Type B pancreatic cell (in vitro differentiated cells): ENCODE results near the gene CACTIN. TPM values are rescaled to one million over a fixed set of nuclear protein-coding genes. Genes with fewer than 3 reads are reported as not detected.

Experiments
- DNase-seq: peaks from one replicate; pipeline ENCODE4 v3.0.0; 2021; ENCODE audit warnings: mixed read lengths; ENCODE audit not compliant: unreplicated experiment; ENCODE audit errors: extremely low spot score
- H3K27ac Mint-ChIP-seq: 2 replicates; pipeline ENCODE4 v1.8.0; 2021; ENCODE audit warnings: mild to moderate bottlenecking, mixed read lengths
- H3K27me3 Mint-ChIP-seq: 2 replicates; pipeline ENCODE4 v1.8.0; 2021; ENCODE audit warnings: mixed read lengths
- H3K36me3 Mint-ChIP-seq: 2 replicates; pipeline ENCODE4 v1.8.0; 2021; ENCODE audit warnings: mixed read lengths
- H3K4me1 Mint-ChIP-seq: one replicate; pipeline ENCODE4 v1.8.0; 2021; ENCODE audit warnings: mixed read lengths; ENCODE audit not compliant: unreplicated experiment
- H3K4me3 Mint-ChIP-seq: 2 replicates; pipeline ENCODE4 v1.8.0; 2021; ENCODE audit warnings: mild to moderate bottlenecking, mixed read lengths
- H3K9me3 Mint-ChIP-seq: 2 replicates; pipeline ENCODE4 v1.8.0; 2021; ENCODE audit warnings: mixed read lengths
- total RNA-seq: library from RNA; stranded (reverse); gene quantifications from 2 replicates; pipeline ENCODE4 v1.2.1, GENCODE V29; 2021; ENCODE audit warnings: low replicate concordance
- TF ChIP-seq, protein P1 (sequence below): fragments of 200-600 bp; sonication (generic); conservative IDR thresholded peaks from 2 replicates; pipeline ENCODE4 v1.5.0; 2021; ENCODE audit warnings: antibody characterized with exemption, mild to moderate bottlenecking

The CACTIN gene
- total RNA-seq, 1 donor from 2014 or later = 32.4 TPM

GRCh38 chr19:3644351-3645066 lies 17.9 kb upstream of the CACTIN start:
- no peak overlapping the region for H3K4me3 Mint-ChIP-seq
- no peaks in the 10 kb centered on the region for H3K9me3 Mint-ChIP-seq
- H3K27ac Mint-ChIP-seq = no peak overlapping the region
- no peaks in the 10 kb centered on the region for H3K27me3 Mint-ChIP-seq
- TF ChIP-seq, protein P1, sequence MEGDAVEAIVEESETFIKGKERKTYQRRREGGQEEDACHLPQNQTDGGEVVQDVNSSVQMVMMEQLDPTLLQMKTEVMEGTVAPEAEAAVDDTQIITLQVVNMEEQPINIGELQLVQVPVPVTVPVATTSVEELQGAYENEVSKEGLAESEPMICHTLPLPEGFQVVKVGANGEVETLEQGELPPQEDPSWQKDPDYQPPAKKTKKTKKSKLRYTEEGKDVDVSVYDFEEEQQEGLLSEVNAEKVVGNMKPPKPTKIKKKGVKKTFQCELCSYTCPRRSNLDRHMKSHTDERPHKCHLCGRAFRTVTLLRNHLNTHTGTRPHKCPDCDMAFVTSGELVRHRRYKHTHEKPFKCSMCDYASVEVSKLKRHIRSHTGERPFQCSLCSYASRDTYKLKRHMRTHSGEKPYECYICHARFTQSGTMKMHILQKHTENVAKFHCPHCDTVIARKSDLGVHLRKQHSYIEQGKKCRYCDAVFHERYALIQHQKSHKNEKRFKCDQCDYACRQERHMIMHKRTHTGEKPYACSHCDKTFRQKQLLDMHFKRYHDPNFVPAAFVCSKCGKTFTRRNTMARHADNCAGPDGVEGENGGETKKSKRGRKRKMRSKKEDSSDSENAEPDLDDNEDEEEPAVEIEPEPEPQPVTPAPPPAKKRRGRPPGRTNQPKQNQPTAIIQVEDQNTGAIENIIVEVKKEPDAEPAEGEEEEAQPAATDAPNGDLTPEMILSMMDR = no peak
- no peaks in the 10 kb centered on the region for H3K36me3 Mint-ChIP-seq
- H3K4me1 Mint-ChIP-seq = no peaks in the 10 kb centered on the region
- no peak for DNase-seq

GRCh38 chr19:3643674-3644313 lies 17.2 kb upstream of the CACTIN start:
- DNase-seq = no peak
- H3K4me3 Mint-ChIP-seq = no peak overlapping the region
- H3K9me3 Mint-ChIP-seq = no peaks in the 10 kb centered on the region
- H3K36me3 Mint-ChIP-seq = no peaks in the 10 kb centered on the region
- H3K4me1 Mint-ChIP-seq = no peaks in the 10 kb centered on the region
- H3K27ac Mint-ChIP-seq = no peak overlapping the region
- H3K27me3 Mint-ChIP-seq = no peaks in the 10 kb centered on the region
- TF ChIP-seq, protein P1 = no peak

- Mint-ChIP-seq H3K27me3 (no peaks in the 10 kb centered on the region), H3K4me3 (no peak overlapping the region), H3K36me3 (no peaks in the 10 kb centered on the region), H3K27ac (no peak overlapping the region), H3K4me1 (no peaks in the 10 kb centered on the region), H3K9me3 (no peaks in the 10 kb centered on the region)
- no peak for DNase-seq
- TF ChIP-seq, protein P1 = no peak
Observed at GRCh38 chr19:3642987-3643673, 16.5 kb upstream of the CACTIN start.

DNA sequence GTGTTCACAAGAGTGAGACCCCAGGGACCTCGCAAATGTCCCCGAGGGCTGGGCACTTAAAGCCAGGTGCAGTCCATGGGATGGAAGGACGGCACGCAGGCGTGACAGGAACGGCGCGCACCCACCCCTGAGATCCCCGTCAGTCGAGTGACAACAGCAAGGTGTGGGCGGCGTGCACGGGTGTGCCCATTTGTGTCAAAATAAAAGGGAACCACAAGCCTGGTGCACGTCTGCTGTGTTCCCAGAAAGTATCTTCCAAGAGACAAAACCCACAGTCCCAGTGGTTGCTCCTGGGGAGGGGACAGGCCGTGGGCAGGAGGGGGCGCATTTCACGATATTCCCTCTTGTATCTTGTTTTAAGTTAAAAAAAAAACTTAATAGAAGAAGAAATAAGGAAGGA lies 15.7 kb upstream of the CACTIN start:
- DNase-seq = no peak
- Mint-ChIP-seq H3K9me3 (no peaks in the 10 kb centered on the region), H3K4me1 (no peaks in the 10 kb centered on the region), H3K27me3 (no peaks in the 10 kb centered on the region), H3K36me3 (no peaks in the 10 kb centered on the region), H3K4me3 (no peak overlapping the region), H3K27ac (no peak overlapping the region)
- TF ChIP-seq, protein P1 = no peak

GRCh38 chr19:3641515-3642269 lies 15.1 kb upstream of the CACTIN start:
- H3K4me1 Mint-ChIP-seq = no peaks in the 10 kb centered on the region
- no peaks in the 10 kb centered on the region for H3K9me3 Mint-ChIP-seq
- no peaks in the 10 kb centered on the region for H3K27me3 Mint-ChIP-seq
- H3K27ac Mint-ChIP-seq = no peak overlapping the region
- no peak for DNase-seq
- H3K4me3 Mint-ChIP-seq = no peak overlapping the region
- no peaks in the 10 kb centered on the region for H3K36me3 Mint-ChIP-seq
- TF ChIP-seq, protein P1 = no peak
